ENCODE data around the gene CAPZA1. TPM values are rescaled to one million over a fixed set of nuclear protein-coding genes. Genes with fewer than 3 reads are reported as not detected.
"Not testable (repeated sequence)": the region's sequence is repeated elsewhere in the genome, so short reads cannot be mapped to it uniquely, and the experiment has no call there.

Gene CAPZA1
- total RNA-seq, 1 experiment from 2014 or later = 108 TPM

GRCh38 chr1:112620377-112620695 is 704 bp downstream of the CAPZA1 start:
- no peaks in the 10 kb centered on the region for H3K27me3 ChIP-seq (ENCODE audit: insufficient read depth, low read length)
- no peak overlapping the region for H3K14ac ChIP-seq (ENCODE audit: insufficient read depth, low read length)
- Mint-ChIP-seq H3K27ac (peak overlapping the region; percentile 97 to 99 (median 99); a peak in 6 of 7 replicates), H3K4me3 (peak overlapping the region; percentile 98 to 99), H3K27me3 (ENCODE audit: low read depth) (no peaks in the 10 kb centered on the region; the same call in 1 of the 2 replicates), H3K9me3 (no peaks in the 10 kb centered on the region), H3K4me1 (peaks cover 12 to 24% of the 10 kb centered on the region in 2 experiments), H3K36me3 (ENCODE audit: insufficient read depth in 1 of 3, low read depth in 3 of 3) (peaks cover 3 to 9% (median 7%) of the 10 kb centered on the region in 3 experiments)
- H3K9ac ChIP-seq (ENCODE audit: extremely low read depth, insufficient read length, low read length) = peak overlapping the region; percentile 90
- no peak overlapping the region for H2BK12ac ChIP-seq (ENCODE audit: insufficient read length, low read depth, low read length)
- H3K4ac ChIP-seq (ENCODE audit: low read depth, low read length) = no peak overlapping the region
- no peaks in the 10 kb centered on the region for H3K9me3 ChIP-seq (ENCODE audit: control insufficient read depth, low read depth, low read length)
- no peak overlapping the region for H2AK5ac ChIP-seq (ENCODE audit: insufficient read length, low read length)
- WGBS (ENCODE audit: extremely low coverage, insufficient read length, low lambda C conversion rate) = no CpG with 5 or more reads among the region's 6 CpGs
- no peak for DNase-seq
- H3K18ac ChIP-seq (ENCODE audit: insufficient read length, low read depth, low read length) = no peak overlapping the region
- no peak overlapping the region for H3K23ac ChIP-seq (ENCODE audit: insufficient read length, low read depth, low read length)
- H3K27ac ChIP-seq (ENCODE audit: insufficient read length, low read depth, low read length) = no peak overlapping the region
- no peak for TF ChIP-seq CTCF (conservative IDR thresholded peaks at IDR 0.05)
- H3K4me1 ChIP-seq (ENCODE audit: insufficient read depth, low read length) = no peaks in the 10 kb centered on the region
- H3K23me2 ChIP-seq (ENCODE audit: insufficient read length, low read depth, low read length, poor library complexity, severe bottlenecking) = peaks cover 12% of the 10 kb centered on the region
- H4K8ac ChIP-seq (replicated peaks; ENCODE audit: insufficient read length, low read depth, low read length) = no peak overlapping the region
- H3T11ph ChIP-seq (ENCODE audit: low read length) = no peak overlapping the region
- no peak overlapping the region for H2BK5ac ChIP-seq (ENCODE audit: insufficient read length, low read length)
- H3K79me1 ChIP-seq (ENCODE audit: insufficient read depth, low read depth, low read length, poor library complexity, severe bottlenecking) = peaks cover 8% of the 10 kb centered on the region
- H3K79me2 ChIP-seq (ENCODE audit: insufficient read depth, low read length) = peaks cover 24% of the 10 kb centered on the region; the same call in 1 of the 2 replicates
- peak overlapping the region; percentile 88 for H3K4me2 ChIP-seq (ENCODE audit: insufficient read depth, insufficient read length, low read length)
- H2BK20ac ChIP-seq (ENCODE audit: low read depth, low read length, poor library complexity, severe bottlenecking) = no peak overlapping the region
- no peak overlapping the region for H4K5ac ChIP-seq (ENCODE audit: insufficient read length, low read depth, low read length)
- H3K56ac ChIP-seq (ENCODE audit: insufficient read length, low read depth, low read length) = no peak overlapping the region
- no peaks in the 10 kb centered on the region for H4K20me1 ChIP-seq (ENCODE audit: control insufficient read depth, insufficient read depth, insufficient read length)
- no peak overlapping the region for H2BK15ac ChIP-seq (ENCODE audit: low read depth, low read length)
- no peak overlapping the region for H2BK120ac ChIP-seq (ENCODE audit: low read depth, low read length, poor library complexity, severe bottlenecking)
- no peak overlapping the region for H4K91ac ChIP-seq (ENCODE audit: insufficient read length, low read depth, low read length)
- H2AFZ ChIP-seq (ENCODE audit: low read length) = no peak overlapping the region

GRCh38 chr1:112624493-112624892 is 4.9 kb downstream of the CAPZA1 start:
- H3K9ac ChIP-seq (ENCODE audit: extremely low read depth, insufficient read length, low read length); H3K9me3 ChIP-seq (ENCODE audit: control insufficient read depth, low read depth, low read length); H3K23ac ChIP-seq (ENCODE audit: insufficient read length, low read depth, low read length); H3K9me3 Mint-ChIP-seq; H3K27me3 ChIP-seq (ENCODE audit: insufficient read depth, low read length); H4K8ac ChIP-seq (replicated peaks; ENCODE audit: insufficient read length, low read depth, low read length); H3K27ac Mint-ChIP-seq; H2AK5ac ChIP-seq (ENCODE audit: insufficient read length, low read length); H3K4me2 ChIP-seq (ENCODE audit: insufficient read depth, insufficient read length, low read length); H3K79me1 ChIP-seq (ENCODE audit: insufficient read depth, low read depth, low read length, poor library complexity, severe bottlenecking); DNase-seq; H3T11ph ChIP-seq (ENCODE audit: low read length); H3K56ac ChIP-seq (ENCODE audit: insufficient read length, low read depth, low read length); H4K20me1 ChIP-seq (ENCODE audit: control insufficient read depth, insufficient read depth, insufficient read length); H2BK5ac ChIP-seq (ENCODE audit: insufficient read length, low read length); H3K27ac ChIP-seq (ENCODE audit: insufficient read length, low read depth, low read length); H2BK15ac ChIP-seq (ENCODE audit: low read depth, low read length); H2BK120ac ChIP-seq (ENCODE audit: low read depth, low read length, poor library complexity, severe bottlenecking); H3K27me3 Mint-ChIP-seq (ENCODE audit: low read depth); H3K18ac ChIP-seq (ENCODE audit: insufficient read length, low read depth, low read length); H3K14ac ChIP-seq (ENCODE audit: insufficient read depth, low read length); H3K23me2 ChIP-seq (ENCODE audit: insufficient read length, low read depth, low read length, poor library complexity, severe bottlenecking); H3K4me1 ChIP-seq (ENCODE audit: insufficient read depth, low read length); H2BK12ac ChIP-seq (ENCODE audit: insufficient read length, low read depth, low read length); H2BK20ac ChIP-seq (ENCODE audit: low read depth, low read length, poor library complexity, severe bottlenecking); H3K4me3 Mint-ChIP-seq; H4K5ac ChIP-seq (ENCODE audit: insufficient read length, low read depth, low read length); H3K4ac ChIP-seq (ENCODE audit: low read depth, low read length); H2AFZ ChIP-seq (ENCODE audit: low read length); H4K91ac ChIP-seq (ENCODE audit: insufficient read length, low read depth, low read length): not testable (repeated sequence)
- H3K36me3 Mint-ChIP-seq (ENCODE audit: insufficient read depth in 1 of 3, low read depth in 3 of 3) = peaks cover 2 to 20% (median 5%) of the 10 kb centered on the region in 3 experiments; a peak in 4 of 7 replicates
- peaks cover 7 to 12% of the 10 kb centered on the region in 2 experiments for H3K4me1 Mint-ChIP-seq
- peaks cover 30% of the 10 kb centered on the region; the same call in 1 of the 2 replicates for H3K79me2 ChIP-seq (ENCODE audit: insufficient read depth, low read length)
- no CpG with 5 or more reads among the region's 5 CpGs for WGBS (ENCODE audit: extremely low coverage, insufficient read length, low lambda C conversion rate)

Measured in H9 (cell line).